CD4-positive, alpha-beta T cell (primary cell): ENCODE results near the gene ZNF423. TPM values are rescaled to one million over a fixed set of nuclear protein-coding genes. Genes with fewer than 3 reads are reported as not detected.

Experiments
- ATAC-seq: fragments of 200-7000 bp; cut with Tn5 transposase; one replicate; pipeline ENCODE4 v1.10.0; 2022; ENCODE audit warnings: mild to moderate bottlenecking; ENCODE audit not compliant: poor library complexity
- CTCF ChIA-PET: fragments of 350-600 bp; sonication (Branson Sonifier 250); formaldehyde crosslinking; loops from one replicate; lab custom pipeline; 2021; ENCODE audit warnings: antibody characterized with exemption, inconsistent platforms; lab: Charles Lee
- POLR2A ChIA-PET: fragments of 350-600 bp; sonication (Branson Sonifier 250); formaldehyde crosslinking; loops from one replicate; lab custom pipeline; 2021; ENCODE audit warnings: antibody characterized with exemption, inconsistent platforms; lab: Charles Lee
- DNase-seq, 14 experiments: peaks; one replicate each; pipeline ENCODE4 v3.0.0-alpha.2; 2013 to 2020; ENCODE audit warnings: mixed read lengths in 2 of 14
- H3K27ac ChIP-seq, 2 donors: one replicate each; pipeline versions ENCODE4 v1.5.1 to v1.7.0; 2013; ENCODE audit warnings: low read length in 2 of 2, low read depth in 1 of 2, mild to moderate bottlenecking in 1 of 2
- H3K27me3 ChIP-seq, 2 experiments: 1 replicate in 1 of 2; 2 replicates in 1 of 2; pipeline versions ENCODE4 v1.6.1 to v1.7.0; 2013; ENCODE audit warnings: low read length in 2 of 2, control low read depth in 1 of 2, mild to moderate bottlenecking in 1 of 2, moderate library complexity in 1 of 2; ENCODE audit not compliant: insufficient read depth in 2 of 2, control insufficient read depth in 1 of 2
- H3K36me3 ChIP-seq: one replicate; pipeline ENCODE4 v1.6.1; 2013; ENCODE audit warnings: low read length, control low read depth; ENCODE audit not compliant: insufficient read depth
- H3K4me1 ChIP-seq: one replicate; pipeline ENCODE4 v1.6.1; 2013; ENCODE audit warnings: low read length, control low read depth; ENCODE audit not compliant: insufficient read depth
- H3K4me3 ChIP-seq: one replicate; pipeline ENCODE4 v1.5.1; 2013; ENCODE audit warnings: mild to moderate bottlenecking, low read length, moderate library complexity
- H3K9me3 ChIP-seq, 2 experiments: 1 replicate in 1 of 2; 2 replicates in 1 of 2; pipeline versions ENCODE4 v1.6.1 to v1.7.0; 2013; ENCODE audit warnings: low read length in 2 of 2, mild to moderate bottlenecking in 2 of 2, control low read depth in 1 of 2, moderate library complexity in 1 of 2; ENCODE audit not compliant: control insufficient read depth in 1 of 2, insufficient read depth in 1 of 2
- H3K27ac Mint-ChIP-seq: one replicate; pipeline ENCODE4 v1.8.0; 2020; ENCODE audit warnings: mixed read lengths
- H3K27me3 Mint-ChIP-seq: one replicate; pipeline ENCODE4 v1.8.0; 2021; ENCODE audit warnings: mixed read lengths
- H3K36me3 Mint-ChIP-seq: one replicate; pipeline ENCODE4 v1.8.0; 2021; ENCODE audit warnings: low read depth, mixed read lengths
- H3K4me1 Mint-ChIP-seq: one replicate; pipeline ENCODE4 v1.8.0; 2021; ENCODE audit warnings: low read depth, mixed read lengths
- H3K4me3 Mint-ChIP-seq: one replicate; pipeline ENCODE4 v1.8.0; 2020; ENCODE audit warnings: mild to moderate bottlenecking, mixed read lengths
- H3K9me3 Mint-ChIP-seq: one replicate; pipeline ENCODE4 v1.8.0; 2020; ENCODE audit warnings: mixed read lengths
- intact Hi-C, 2 experiments: fragments of 100-400 bp; cut with DNase I in 1 of 2; cut with micrococcal nuclease in 1 of 2; formaldehyde crosslinking; loops; one replicate each; pipeline versions ENCODE4 v1.15.1 to v1.9.0; 2023 to 2025; cut with DNase I, micrococcal nuclease
- total RNA-seq, 174 experiments: library from RNA in 2 of 174; stranded (reverse) in 2 of 174; gene quantifications; one replicate each; pipeline ENCODE4 v1.2.3 and lab custom pipeline; 2021 to 2026
- TF ChIP-seq, protein P1 (sequence below): fragments of 200-600 bp; IDR thresholded peaks from one replicate; pipeline ENCODE4 v1.8.0; 2022; ENCODE audit warnings: antibody characterized with exemption, mild to moderate bottlenecking

The ZNF423 gene
- total RNA-seq, 2 experiments from 2014 or later, result not detected

GRCh38 chr16:49534901-49535610 is 320.9 kb downstream of the ZNF423 start:
- POLR2A ChIA-PET, result no interaction called here
- Histone ChIP-seq H3K27me3 (no peaks in the 10 kb centered on the region), H3K4me3 (no peak overlapping the region), H3K36me3 (no peaks in the 10 kb centered on the region), H3K9me3 (no peaks in the 10 kb centered on the region), H3K4me1 (no peaks in the 10 kb centered on the region), H3K27ac (no peak overlapping the region)
- no peak for DNase-seq
- CTCF ChIA-PET, result no interaction called here
- Mint-ChIP-seq H3K4me1 (peaks cover 5% of the 10 kb centered on the region), H3K9me3 (no peaks in the 10 kb centered on the region), H3K27ac (no peak overlapping the region), H3K27me3 (no peaks in the 10 kb centered on the region), H3K4me3 (no peak overlapping the region), H3K36me3 (no peaks in the 10 kb centered on the region)
- intact Hi-C loops, result no loop called here
- no peak for ATAC-seq
- TF ChIP-seq, protein P1, sequence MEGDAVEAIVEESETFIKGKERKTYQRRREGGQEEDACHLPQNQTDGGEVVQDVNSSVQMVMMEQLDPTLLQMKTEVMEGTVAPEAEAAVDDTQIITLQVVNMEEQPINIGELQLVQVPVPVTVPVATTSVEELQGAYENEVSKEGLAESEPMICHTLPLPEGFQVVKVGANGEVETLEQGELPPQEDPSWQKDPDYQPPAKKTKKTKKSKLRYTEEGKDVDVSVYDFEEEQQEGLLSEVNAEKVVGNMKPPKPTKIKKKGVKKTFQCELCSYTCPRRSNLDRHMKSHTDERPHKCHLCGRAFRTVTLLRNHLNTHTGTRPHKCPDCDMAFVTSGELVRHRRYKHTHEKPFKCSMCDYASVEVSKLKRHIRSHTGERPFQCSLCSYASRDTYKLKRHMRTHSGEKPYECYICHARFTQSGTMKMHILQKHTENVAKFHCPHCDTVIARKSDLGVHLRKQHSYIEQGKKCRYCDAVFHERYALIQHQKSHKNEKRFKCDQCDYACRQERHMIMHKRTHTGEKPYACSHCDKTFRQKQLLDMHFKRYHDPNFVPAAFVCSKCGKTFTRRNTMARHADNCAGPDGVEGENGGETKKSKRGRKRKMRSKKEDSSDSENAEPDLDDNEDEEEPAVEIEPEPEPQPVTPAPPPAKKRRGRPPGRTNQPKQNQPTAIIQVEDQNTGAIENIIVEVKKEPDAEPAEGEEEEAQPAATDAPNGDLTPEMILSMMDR, result no peak

GRCh38 chr16:49533422-49533821 is 322.5 kb downstream of the ZNF423 start:
- CTCF ChIA-PET, result no interaction called here
- H3K36me3 ChIP-seq, result no peaks in the 10 kb centered on the region
- DNase-seq, result no peak
- Mint-ChIP-seq H3K27ac (no peak overlapping the region), H3K4me1 (peaks cover 12% of the 10 kb centered on the region), H3K27me3 (no peaks in the 10 kb centered on the region), H3K36me3 (no peaks in the 10 kb centered on the region), H3K9me3 (no peaks in the 10 kb centered on the region), H3K4me3 (no peak overlapping the region)
- POLR2A ChIA-PET, result no interaction called here
- no peak overlapping the region for H3K4me3 ChIP-seq
- no peaks in the 10 kb centered on the region for H3K4me1 ChIP-seq
- no peaks in the 10 kb centered on the region for H3K9me3 ChIP-seq
- no peak overlapping the region for H3K27ac ChIP-seq
- TF ChIP-seq, protein P1, result no peak
- no peak for ATAC-seq
- intact Hi-C loops, result no loop called here
- H3K27me3 ChIP-seq, result no peaks in the 10 kb centered on the region

DNA sequence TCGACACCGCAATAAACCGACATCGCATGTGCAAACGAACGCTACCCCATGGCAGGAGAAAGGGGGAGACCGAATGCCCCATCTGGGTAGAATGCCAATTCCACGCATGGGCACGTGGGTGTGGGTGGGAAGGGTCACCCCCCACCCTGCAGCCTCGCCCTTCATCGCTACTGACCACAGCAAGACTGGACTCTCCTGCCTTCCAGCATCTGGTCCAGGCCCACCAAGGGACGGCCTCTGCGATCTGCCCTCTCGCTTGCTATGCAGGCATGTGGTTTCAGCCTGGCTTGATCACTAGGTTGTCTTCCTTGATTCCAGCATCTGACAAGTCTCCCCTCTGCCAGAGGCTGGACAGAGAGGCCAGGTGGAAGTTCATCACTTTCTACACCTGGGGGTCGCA is 323.0 kb downstream of the ZNF423 start:
- TF ChIP-seq, protein P1, result no peak

More for the DNA sequence above, 323.0 kb downstream of the ZNF423 start:
- Mint-ChIP-seq H3K4me1 (peaks cover 17% of the 10 kb centered on the region), H3K36me3 (no peaks in the 10 kb centered on the region), H3K9me3 (no peaks in the 10 kb centered on the region), H3K4me3 (no peak overlapping the region), H3K27me3 (no peaks in the 10 kb centered on the region), H3K27ac (no peak overlapping the region)
- ATAC-seq, result no peak
- ChIA-PET CTCF (no interaction called here), POLR2A (no interaction called here)
- DNase-seq, result no peak
- Histone ChIP-seq H3K36me3 (no peaks in the 10 kb centered on the region), H3K27me3 (no peaks in the 10 kb centered on the region), H3K9me3 (no peaks in the 10 kb centered on the region), H3K4me3 (no peak overlapping the region), H3K27ac (no peak overlapping the region), H3K4me1 (peaks cover 3% of the 10 kb centered on the region)
- intact Hi-C loops, result no loop called here
